ENCODE data around the gene AP1S2. TPM values are rescaled to one million over a fixed set of nuclear protein-coding genes. Genes with fewer than 3 reads are reported as not detected.

The AP1S2 gene
- polyA plus RNA-seq, 1 of the 3 experiments (the other 2 are of a cell fraction): 17.7 TPM

DNA sequence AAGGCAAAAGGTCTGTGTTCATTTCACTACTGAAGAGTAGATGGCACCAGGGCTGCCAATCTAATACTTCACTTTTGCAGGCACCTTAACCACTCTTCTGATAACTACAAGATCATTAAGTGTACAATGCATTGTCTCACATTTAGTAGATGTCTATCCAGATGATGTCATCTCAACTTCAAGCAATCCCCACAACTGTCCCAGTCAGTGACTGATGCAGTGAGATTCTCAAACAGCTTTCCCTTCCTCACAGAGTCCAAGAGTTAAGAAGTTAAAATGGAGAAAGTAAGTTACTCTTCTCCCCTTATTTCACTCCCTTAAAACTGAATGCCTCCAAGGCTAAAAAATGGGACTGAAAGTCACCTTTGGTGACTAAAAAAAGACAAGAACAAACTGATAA lies 10.7 kb downstream of the AP1S2 start:
- H3K9ac ChIP-seq: no peak overlapping the region
- CTCF ChIA-PET: interaction anchor here (1.1 kb wide), 1 partner anchor 19 kb away, joined by 3 read pairs; no protein-coding TSS in a partner anchor
- H3F3A ChIP-seq (replicated peaks; ENCODE audit: insufficient read depth): peaks cover 5% of the 10 kb centered on the region
- TF ChIP-seq CHD2 (IDR thresholded peaks at IDR 0.05; ENCODE audit: low read length, partially characterized antibody) (no peak), MEF2A (IDR thresholded peaks at IDR 0.05; ENCODE audit: borderline replicate concordance, low read depth) (no peak), EZH2phosphoT487 (IDR thresholded peaks at IDR 0.05; ENCODE audit: borderline replicate concordance, low read depth) (no peak), NFIC (IDR thresholded peaks at IDR 0.05; ENCODE audit: borderline replicate concordance) (no peak)
- H2AFZ ChIP-seq (ENCODE audit: low read depth): no peak overlapping the region
- no peaks in the 10 kb centered on the region for H3K9me3 ChIP-seq
- H3K79me2 ChIP-seq (ENCODE audit: insufficient read depth): peaks cover 15% of the 10 kb centered on the region
- H3K4me1 ChIP-seq (ENCODE audit: control insufficient read depth in 1 of 2, insufficient read depth in 2 of 2, low read depth in 1 of 2, low read length in 1 of 2): peaks cover 0 to 8% of the 10 kb centered on the region in 2 experiments; a peak in 2 of 4 replicates
- no peaks in the 10 kb centered on the region for H4K20me1 ChIP-seq (ENCODE audit: insufficient read depth)
- H3K36me3 ChIP-seq (replicated peaks in 1 of 2; ENCODE audit: control insufficient read depth in 1 of 2, insufficient read depth in 2 of 2, low read length in 1 of 2): peaks cover 43 to 46% of the 10 kb centered on the region in 2 experiments
- no peaks in the 10 kb centered on the region for H3K9me2 ChIP-seq
- no peak for DNase-seq
- H3K27me3 ChIP-seq (ENCODE audit: insufficient read depth): no peaks in the 10 kb centered on the region
- H3K4me2 ChIP-seq: no peak overlapping the region
- no peak overlapping the region for H3K27ac ChIP-seq (ENCODE audit: low read depth in 2 of 2, low read length in 1 of 2)
- POLR2A ChIA-PET: no interaction called here
- H3K4me3 ChIP-seq (ENCODE audit: low read depth in 2 of 2, low read length in 1 of 2): no peak overlapping the region

DNA sequence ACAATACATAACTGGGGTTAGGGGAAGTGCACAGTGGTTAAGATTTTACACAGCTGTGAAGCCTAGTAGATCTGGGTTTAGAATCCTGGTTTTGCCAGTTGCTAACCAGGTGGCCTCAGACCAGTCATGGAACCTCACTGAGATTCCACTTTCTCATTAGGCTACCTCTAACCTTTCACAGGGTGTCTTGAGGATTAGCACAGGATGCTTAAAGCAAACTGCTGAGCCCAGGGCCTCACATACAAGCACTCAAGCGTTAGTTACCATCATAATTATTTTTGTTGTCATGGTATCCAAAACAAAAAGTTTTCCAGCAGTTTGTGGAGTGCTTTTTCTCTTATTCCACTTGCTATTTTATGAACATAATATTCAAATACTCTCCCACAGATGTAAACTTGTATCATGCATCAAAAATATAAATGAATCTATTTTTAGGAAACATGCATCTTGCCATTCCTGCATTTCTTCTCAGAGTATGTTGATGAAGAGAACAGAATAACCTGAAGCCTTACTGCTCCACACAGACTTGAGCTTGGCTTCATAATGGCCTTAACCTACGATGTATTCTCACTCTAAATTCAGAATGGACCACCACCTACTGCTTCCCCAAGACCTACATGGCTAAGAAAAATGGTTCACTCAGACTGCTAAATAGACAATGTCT lies 12.6 kb downstream of the AP1S2 start:
- no peak overlapping the region for H3K27ac ChIP-seq (ENCODE audit: low read depth in 2 of 2, low read length in 1 of 2)
- POLR2A ChIA-PET: no interaction called here
- no peak overlapping the region for H3K4me2 ChIP-seq
- H3K27me3 ChIP-seq (ENCODE audit: insufficient read depth): no peaks in the 10 kb centered on the region
- no peak overlapping the region for H2AFZ ChIP-seq (ENCODE audit: low read depth)
- H3K9ac ChIP-seq: no peak overlapping the region
- CTCF ChIA-PET: interaction anchor here (1.0 kb wide), 1 partner anchor 89 kb away, joined by 3 read pairs; no protein-coding TSS in a partner anchor
- no peaks in the 10 kb centered on the region for H3K9me2 ChIP-seq
- peaks cover 43 to 51% of the 10 kb centered on the region in 2 experiments for H3K36me3 ChIP-seq (replicated peaks in 1 of 2; ENCODE audit: control insufficient read depth in 1 of 2, insufficient read depth in 2 of 2, low read length in 1 of 2)
- H3F3A ChIP-seq (replicated peaks; ENCODE audit: insufficient read depth): peaks cover 5% of the 10 kb centered on the region
- H3K9me3 ChIP-seq: no peaks in the 10 kb centered on the region
- no peaks in the 10 kb centered on the region for H4K20me1 ChIP-seq (ENCODE audit: insufficient read depth)
- no peak for DNase-seq
- 94% methylated on average over 2 of the region's 2 CpGs for WGBS (ENCODE audit: low lambda C conversion rate)
- H3K79me2 ChIP-seq (ENCODE audit: insufficient read depth): peaks cover 6% of the 10 kb centered on the region
- no peak overlapping the region for H3K4me3 ChIP-seq (ENCODE audit: low read depth in 2 of 2, low read length in 1 of 2)
- TF ChIP-seq RAD21 (IDR thresholded peaks at IDR 0.05; ENCODE audit: low read length) (no peak), FOXM1 (IDR thresholded peaks at IDR 0.05; ENCODE audit: low read depth) (no peak), MEF2A (IDR thresholded peaks at IDR 0.05; ENCODE audit: borderline replicate concordance, low read depth) (no peak), ELF1 (IDR thresholded peaks at IDR 0.05) (no peak), GABPA (IDR thresholded peaks at IDR 0.05; ENCODE audit: low read depth) (no peak), TEAD4 (IDR thresholded peaks at IDR 0.05; ENCODE audit: borderline replicate concordance, insufficient read depth) (no peak), SIN3A (IDR thresholded peaks at IDR 0.05; ENCODE audit: borderline replicate concordance, low read depth, low read length) (no peak), GATA2 (CRISPR knock-in tag; IDR thresholded peaks at IDR 0.05) (no peak), FOXJ3 (CRISPR knock-in tag; IDR thresholded peaks at IDR 0.05) (no peak), CHD2 (IDR thresholded peaks at IDR 0.05; ENCODE audit: low read length, partially characterized antibody) (no peak), RFX5 (IDR thresholded peaks at IDR 0.05; ENCODE audit: low read length) (no peak)
- TF ChIP-seq, protein P1, sequence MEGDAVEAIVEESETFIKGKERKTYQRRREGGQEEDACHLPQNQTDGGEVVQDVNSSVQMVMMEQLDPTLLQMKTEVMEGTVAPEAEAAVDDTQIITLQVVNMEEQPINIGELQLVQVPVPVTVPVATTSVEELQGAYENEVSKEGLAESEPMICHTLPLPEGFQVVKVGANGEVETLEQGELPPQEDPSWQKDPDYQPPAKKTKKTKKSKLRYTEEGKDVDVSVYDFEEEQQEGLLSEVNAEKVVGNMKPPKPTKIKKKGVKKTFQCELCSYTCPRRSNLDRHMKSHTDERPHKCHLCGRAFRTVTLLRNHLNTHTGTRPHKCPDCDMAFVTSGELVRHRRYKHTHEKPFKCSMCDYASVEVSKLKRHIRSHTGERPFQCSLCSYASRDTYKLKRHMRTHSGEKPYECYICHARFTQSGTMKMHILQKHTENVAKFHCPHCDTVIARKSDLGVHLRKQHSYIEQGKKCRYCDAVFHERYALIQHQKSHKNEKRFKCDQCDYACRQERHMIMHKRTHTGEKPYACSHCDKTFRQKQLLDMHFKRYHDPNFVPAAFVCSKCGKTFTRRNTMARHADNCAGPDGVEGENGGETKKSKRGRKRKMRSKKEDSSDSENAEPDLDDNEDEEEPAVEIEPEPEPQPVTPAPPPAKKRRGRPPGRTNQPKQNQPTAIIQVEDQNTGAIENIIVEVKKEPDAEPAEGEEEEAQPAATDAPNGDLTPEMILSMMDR (IDR thresholded peaks at IDR 0.05): no peak
- TF ChIP-seq, protein P2, sequence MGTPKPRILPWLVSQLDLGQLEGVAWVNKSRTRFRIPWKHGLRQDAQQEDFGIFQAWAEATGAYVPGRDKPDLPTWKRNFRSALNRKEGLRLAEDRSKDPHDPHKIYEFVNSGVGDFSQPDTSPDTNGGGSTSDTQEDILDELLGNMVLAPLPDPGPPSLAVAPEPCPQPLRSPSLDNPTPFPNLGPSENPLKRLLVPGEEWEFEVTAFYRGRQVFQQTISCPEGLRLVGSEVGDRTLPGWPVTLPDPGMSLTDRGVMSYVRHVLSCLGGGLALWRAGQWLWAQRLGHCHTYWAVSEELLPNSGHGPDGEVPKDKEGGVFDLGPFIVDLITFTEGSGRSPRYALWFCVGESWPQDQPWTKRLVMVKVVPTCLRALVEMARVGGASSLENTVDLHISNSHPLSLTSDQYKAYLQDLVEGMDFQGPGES (IDR thresholded peaks at IDR 0.05; ENCODE audit: low read depth, low read length): no peak
- H3K4me1 ChIP-seq (ENCODE audit: control insufficient read depth in 1 of 2, insufficient read depth in 2 of 2, low read depth in 1 of 2, low read length in 1 of 2): no peaks in the 10 kb centered on the region

Measured in SK-N-SH (cell line).